ENCODE results near the gene NAV2.

Gene NAV2

GRCh38 chr11:19805827-19806226, 93.2 kb downstream of the NAV2 start:
- intact Hi-C loops (cut with DNase I; ENCODE audit: low total_unique reads): no loop called here
- no peaks in the 10 kb centered on the region for H3K9me3 ChIP-seq
- H3K27ac ChIP-seq: peak overlapping the region; percentile 21 to 48
- H3K4me3 ChIP-seq: no peak overlapping the region
- no peak for TF ChIP-seq CTCF (IDR thresholded peaks at IDR 0.05)
- peaks cover 0 to 93% (median 41%) of the 10 kb centered on the region in 4 donors for H3K4me1 ChIP-seq
- H3K27me3 ChIP-seq: no peaks in the 10 kb centered on the region
- no peak for DNase-seq
- no peaks in the 10 kb centered on the region for H3K36me3 ChIP-seq

- Histone ChIP-seq H3K36me3 (no peaks in the 10 kb centered on the region), H3K27me3 (no peaks in the 10 kb centered on the region), H3K27ac (no peak overlapping the region), H3K9me3 (no peaks in the 10 kb centered on the region), H3K4me3 (no peak overlapping the region), H3K4me1 (peaks cover 0 to 93% (median 42%) of the 10 kb centered on the region in 4 donors)
- TF ChIP-seq CTCF (IDR thresholded peaks at IDR 0.05): no peak
- intact Hi-C loops (cut with DNase I; ENCODE audit: low total_unique reads): no loop called here
- DNase-seq: no peak
These were observed 93.6 kb downstream of the NAV2 start for GRCh38 chr11:19806251-19806650.

GRCh38 chr11:19808076-19808911, 95.7 kb downstream of the NAV2 start:
- no peak for DNase-seq
- intact Hi-C loops (cut with DNase I; ENCODE audit: low total_unique reads): no loop called here
- Histone ChIP-seq H3K4me3 (no peak overlapping the region), H3K4me1 (peaks cover 0 to 93% (median 40%) of the 10 kb centered on the region in 4 donors), H3K27me3 (no peaks in the 10 kb centered on the region), H3K9me3 (no peaks in the 10 kb centered on the region), H3K27ac (no peak overlapping the region), H3K36me3 (no peaks in the 10 kb centered on the region)
- TF ChIP-seq CTCF (IDR thresholded peaks at IDR 0.05): no peak

GRCh38 chr11:19810852-19811251, 98.2 kb downstream of the NAV2 start:
- H3K27ac ChIP-seq: no peak overlapping the region
- H3K36me3 ChIP-seq: no peaks in the 10 kb centered on the region
- intact Hi-C loops (cut with DNase I; ENCODE audit: low total_unique reads): no loop called here
- peaks cover 0 to 93% (median 59%) of the 10 kb centered on the region in 4 donors for H3K4me1 ChIP-seq
- no peak for TF ChIP-seq CTCF (IDR thresholded peaks at IDR 0.05)
- H3K4me3 ChIP-seq: no peak overlapping the region
- no peaks in the 10 kb centered on the region for H3K27me3 ChIP-seq
- DNase-seq: no peak
- H3K9me3 ChIP-seq: no peaks in the 10 kb centered on the region

GRCh38 chr11:19811380-19811779, 98.7 kb downstream of the NAV2 start:
- Histone ChIP-seq H3K4me3 (no peak overlapping the region), H3K4me1 (peaks cover 0 to 94% (median 62%) of the 10 kb centered on the region in 4 donors), H3K27me3 (no peaks in the 10 kb centered on the region), H3K36me3 (no peaks in the 10 kb centered on the region), H3K9me3 (no peaks in the 10 kb centered on the region), H3K27ac (no peak overlapping the region)
- no peak for DNase-seq
- TF ChIP-seq CTCF (IDR thresholded peaks at IDR 0.05): no peak
- intact Hi-C loops (cut with DNase I; ENCODE audit: low total_unique reads): no loop called here
